ENCODE data around the gene CBY2. TPM values are rescaled to one million over a fixed set of nuclear protein-coding genes. Genes with fewer than 3 reads are reported as not detected.

CBY2 gene
- total RNA-seq, 1 donor from 2014 or later, result not detected

DNA sequence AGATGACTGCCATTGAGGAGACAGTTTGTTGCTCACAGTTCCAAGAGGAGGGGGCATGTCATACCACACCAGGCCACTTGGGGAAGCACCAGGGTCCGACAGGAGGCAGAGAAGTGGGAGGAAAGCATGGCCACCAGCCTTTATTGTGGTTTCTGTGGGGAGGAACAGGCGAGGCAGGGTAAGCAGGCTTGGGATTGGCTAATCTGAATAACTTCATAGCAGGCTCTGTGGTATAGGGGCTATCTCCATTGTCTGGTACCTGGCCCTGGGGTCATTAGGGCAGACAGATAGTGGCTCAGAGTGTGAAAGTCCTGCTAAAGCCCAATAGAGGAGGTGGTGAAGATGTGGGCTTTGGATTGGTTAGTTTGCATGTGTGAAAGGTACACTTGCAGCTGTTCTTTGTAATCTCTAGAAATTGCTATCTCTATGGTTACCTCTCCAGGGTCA, 35.5 kb downstream of the CBY2 start:
- DNase-seq (no peak), ATAC-seq (no peak)
- TF ChIP-seq, protein P1, sequence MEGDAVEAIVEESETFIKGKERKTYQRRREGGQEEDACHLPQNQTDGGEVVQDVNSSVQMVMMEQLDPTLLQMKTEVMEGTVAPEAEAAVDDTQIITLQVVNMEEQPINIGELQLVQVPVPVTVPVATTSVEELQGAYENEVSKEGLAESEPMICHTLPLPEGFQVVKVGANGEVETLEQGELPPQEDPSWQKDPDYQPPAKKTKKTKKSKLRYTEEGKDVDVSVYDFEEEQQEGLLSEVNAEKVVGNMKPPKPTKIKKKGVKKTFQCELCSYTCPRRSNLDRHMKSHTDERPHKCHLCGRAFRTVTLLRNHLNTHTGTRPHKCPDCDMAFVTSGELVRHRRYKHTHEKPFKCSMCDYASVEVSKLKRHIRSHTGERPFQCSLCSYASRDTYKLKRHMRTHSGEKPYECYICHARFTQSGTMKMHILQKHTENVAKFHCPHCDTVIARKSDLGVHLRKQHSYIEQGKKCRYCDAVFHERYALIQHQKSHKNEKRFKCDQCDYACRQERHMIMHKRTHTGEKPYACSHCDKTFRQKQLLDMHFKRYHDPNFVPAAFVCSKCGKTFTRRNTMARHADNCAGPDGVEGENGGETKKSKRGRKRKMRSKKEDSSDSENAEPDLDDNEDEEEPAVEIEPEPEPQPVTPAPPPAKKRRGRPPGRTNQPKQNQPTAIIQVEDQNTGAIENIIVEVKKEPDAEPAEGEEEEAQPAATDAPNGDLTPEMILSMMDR (IDR thresholded peaks at IDR 0.05), result peak; percentile 12
- Histone ChIP-seq H3K27ac (no peak overlapping the region), H3K9me3 (no peaks in the 10 kb centered on the region), H3K4me1 (no peaks in the 10 kb centered on the region), H3K27me3 (no peaks in the 10 kb centered on the region), H3K36me3 (no peaks in the 10 kb centered on the region), H3K4me3 (no peak overlapping the region)
- intact Hi-C loops (cut with DNase I), result no loop called here

DNA sequence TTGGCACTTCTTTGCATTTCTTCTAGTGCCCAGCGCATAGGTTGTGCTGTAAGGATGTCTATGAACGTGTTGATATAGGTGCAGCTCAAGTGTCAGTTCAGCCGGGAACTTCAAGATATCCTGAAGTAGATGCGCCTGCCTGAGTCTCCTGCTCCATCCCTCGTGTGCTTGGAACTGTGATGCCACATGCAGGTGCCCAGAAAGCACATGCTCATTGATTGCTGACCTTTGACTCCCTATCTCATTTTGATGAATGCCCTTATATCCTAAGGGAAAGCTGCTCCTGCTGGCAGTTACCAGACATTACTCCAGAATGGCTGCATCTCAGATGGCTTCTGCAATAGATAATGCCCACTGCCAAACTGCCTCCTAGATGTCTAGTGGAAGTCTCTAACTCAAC, 40.9 kb downstream of the CBY2 start:
- H3K27me3 ChIP-seq, result no peaks in the 10 kb centered on the region
- H3K4me1 ChIP-seq, result no peaks in the 10 kb centered on the region
- H3K36me3 ChIP-seq, result no peaks in the 10 kb centered on the region
- no peak overlapping the region for H3K27ac ChIP-seq
- no peak overlapping the region for H3K4me3 ChIP-seq
- H3K9me3 ChIP-seq, result no peaks in the 10 kb centered on the region
- TF ChIP-seq, protein P1 (IDR thresholded peaks at IDR 0.05), result no peak
- ATAC-seq, result no peak
- intact Hi-C loops (cut with DNase I), result no loop called here
- no peak for DNase-seq

DNA sequence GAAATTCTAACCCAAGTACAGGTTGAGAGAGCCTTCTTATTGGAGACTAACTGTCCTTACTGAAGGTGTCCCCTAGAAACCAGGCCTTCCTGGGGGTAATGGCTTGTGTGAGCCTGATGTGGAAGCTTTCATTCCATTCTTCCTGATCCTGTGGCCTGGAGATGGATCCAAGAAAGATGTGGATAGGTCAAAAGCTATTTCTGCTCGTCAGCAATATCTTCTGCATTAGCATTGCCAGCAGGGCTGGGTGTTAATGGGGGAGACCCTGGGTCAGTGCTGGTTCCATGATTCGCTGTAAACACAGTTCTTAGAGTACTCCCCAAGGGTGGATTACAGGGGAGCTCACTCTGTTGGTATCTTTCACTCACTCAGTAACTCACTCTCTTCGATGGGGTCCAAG, 42.9 kb downstream of the CBY2 start:
- Histone ChIP-seq H3K27ac (no peak overlapping the region), H3K36me3 (no peaks in the 10 kb centered on the region), H3K27me3 (no peaks in the 10 kb centered on the region), H3K4me1 (no peaks in the 10 kb centered on the region), H3K4me3 (no peak overlapping the region), H3K9me3 (no peaks in the 10 kb centered on the region)
- TF ChIP-seq, protein P1 (IDR thresholded peaks at IDR 0.05), result no peak
- intact Hi-C loops (cut with DNase I), result no loop called here
- ATAC-seq, result no peak
- DNase-seq, result no peak

DNA sequence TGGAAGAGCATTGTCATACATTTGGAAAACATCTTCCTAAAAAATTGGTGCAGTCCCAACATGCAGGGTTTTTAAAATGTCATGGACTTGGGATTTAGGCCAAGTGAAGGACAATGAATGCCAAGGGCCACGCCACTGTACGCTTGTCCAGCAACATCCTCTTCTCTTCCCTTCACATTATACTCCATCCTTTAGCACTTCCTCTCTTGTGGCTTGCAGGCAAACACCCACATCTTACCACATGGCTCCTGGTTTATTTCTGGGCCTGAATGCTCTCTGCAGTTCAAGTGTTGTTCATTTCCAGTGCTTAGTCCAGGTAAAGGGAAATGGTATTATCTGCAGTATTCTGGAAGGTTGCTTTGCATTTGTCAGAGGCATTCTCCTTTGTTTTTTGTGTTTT, 45.0 kb downstream of the CBY2 start:
- intact Hi-C loops (cut with DNase I), result no loop called here
- no peaks in the 10 kb centered on the region for H3K27me3 ChIP-seq
- DNase-seq (no peak), ATAC-seq (peak; percentile 84)
- no peaks in the 10 kb centered on the region for H3K9me3 ChIP-seq
- H3K4me1 ChIP-seq, result no peaks in the 10 kb centered on the region
- H3K27ac ChIP-seq, result no peak overlapping the region
- TF ChIP-seq, protein P1 (IDR thresholded peaks at IDR 0.05), result no peak
- H3K36me3 ChIP-seq, result no peaks in the 10 kb centered on the region
- H3K4me3 ChIP-seq, result no peak overlapping the region

DNA sequence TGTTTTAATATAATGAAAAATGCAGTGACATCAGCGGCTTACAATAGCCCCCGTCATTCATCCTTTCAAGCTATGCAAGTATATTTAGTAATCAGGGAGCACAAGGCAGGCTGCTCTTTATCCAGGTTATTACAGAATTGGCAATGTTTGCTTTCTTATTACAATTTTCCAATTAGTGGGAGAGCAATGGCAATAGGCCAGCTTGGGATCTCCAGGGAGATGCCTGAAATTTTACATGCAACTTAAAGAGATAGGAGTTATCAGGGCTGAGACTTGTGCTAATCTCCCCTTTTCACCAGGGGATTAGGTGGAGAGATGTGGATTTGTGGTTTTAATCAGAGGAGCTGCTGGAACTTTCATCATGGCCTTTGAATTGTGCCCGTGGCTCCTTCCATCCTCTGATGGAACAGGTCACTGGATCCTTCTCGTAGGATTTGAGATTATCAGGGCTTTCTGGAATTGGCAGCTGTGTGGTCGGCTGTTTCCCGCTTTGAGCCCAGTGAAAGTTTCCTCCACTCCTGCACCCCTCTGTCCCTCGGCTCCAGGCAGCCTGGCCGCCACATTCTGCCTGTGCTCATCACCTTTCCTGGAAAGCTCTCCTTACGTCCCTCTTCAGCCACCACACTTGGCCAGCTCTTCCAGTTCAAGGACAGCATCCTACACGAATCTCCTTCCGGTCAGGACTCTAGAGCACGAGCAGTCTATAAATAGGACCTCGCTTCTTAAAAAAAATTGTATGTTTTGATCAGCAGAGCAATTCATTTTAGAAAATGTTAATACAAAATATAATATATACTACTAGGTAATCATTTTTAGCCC, 47.0 kb downstream of the CBY2 start:
- TF ChIP-seq, protein P1 (IDR thresholded peaks at IDR 0.05), result no peak
- intact Hi-C loops (cut with DNase I), result no loop called here
- Histone ChIP-seq H3K4me1 (no peaks in the 10 kb centered on the region), H3K27ac (no peak overlapping the region), H3K36me3 (no peaks in the 10 kb centered on the region), H3K27me3 (no peaks in the 10 kb centered on the region), H3K9me3 (no peaks in the 10 kb centered on the region), H3K4me3 (no peak overlapping the region)
- DNase-seq (no peak), ATAC-seq (no peak)
